ENCODE results near the gene ATG2B.
"Not testable (repeated sequence)": the region's sequence is repeated elsewhere in the genome, so short reads cannot be mapped to it uniquely, and the experiment has no call there.

The ATG2B gene

GRCh38 chr14:96257900-96258299 lies 105.2 kb downstream of the ATG2B start:
- DNase-seq (ENCODE audit: insufficient read length, low spot score) (no peak), FAIRE-seq (no peak)

- FAIRE-seq (peak; percentile 31), DNase-seq (ENCODE audit: insufficient read length, low spot score) (no peak)
Observed at GRCh38 chr14:96257056-96257455, 106.1 kb downstream of the ATG2B start.

DNA sequence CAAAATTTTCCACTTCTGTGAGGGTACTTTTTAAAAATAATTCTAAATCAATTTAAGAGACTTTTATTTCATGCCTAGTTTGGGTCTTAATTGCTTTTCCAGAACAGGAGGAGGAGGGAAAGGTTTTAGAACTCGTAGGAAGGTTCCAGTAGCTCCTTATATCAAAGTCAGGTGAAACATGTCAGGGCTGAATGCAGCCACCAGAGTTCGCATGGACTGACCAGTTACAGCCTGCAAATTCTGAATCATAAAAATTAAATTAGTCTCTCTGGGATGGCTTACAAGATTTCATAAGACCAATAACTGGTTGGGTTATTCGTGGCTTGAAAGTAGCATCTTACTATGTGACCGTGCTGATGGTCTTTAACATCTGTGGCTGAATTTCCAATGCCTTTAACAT lies 106.7 kb downstream of the ATG2B start:
- no peak for DNase-seq (ENCODE audit: insufficient read length, low spot score)
- no peak for FAIRE-seq

GRCh38 chr14:96255501-96256366 lies 107.4 kb downstream of the ATG2B start, which contains the start of gene BDKRB1:
BDKRB1 (plus strand) TSS chr14:96256210; CDS start chr14:96263683, 7,473 bp downstream.
- no peak for FAIRE-seq

GRCh38 chr14:96254687-96255086 lies 108.5 kb downstream of the ATG2B start:
- FAIRE-seq (no peak), DNase-seq (ENCODE audit: insufficient read length, low spot score) (no peak)

More at GRCh38 chr14:96255501-96256366, 107.4 kb downstream of the ATG2B start, which contains the start of gene BDKRB1:
- no peak for DNase-seq (ENCODE audit: insufficient read length, low spot score)

DNA sequence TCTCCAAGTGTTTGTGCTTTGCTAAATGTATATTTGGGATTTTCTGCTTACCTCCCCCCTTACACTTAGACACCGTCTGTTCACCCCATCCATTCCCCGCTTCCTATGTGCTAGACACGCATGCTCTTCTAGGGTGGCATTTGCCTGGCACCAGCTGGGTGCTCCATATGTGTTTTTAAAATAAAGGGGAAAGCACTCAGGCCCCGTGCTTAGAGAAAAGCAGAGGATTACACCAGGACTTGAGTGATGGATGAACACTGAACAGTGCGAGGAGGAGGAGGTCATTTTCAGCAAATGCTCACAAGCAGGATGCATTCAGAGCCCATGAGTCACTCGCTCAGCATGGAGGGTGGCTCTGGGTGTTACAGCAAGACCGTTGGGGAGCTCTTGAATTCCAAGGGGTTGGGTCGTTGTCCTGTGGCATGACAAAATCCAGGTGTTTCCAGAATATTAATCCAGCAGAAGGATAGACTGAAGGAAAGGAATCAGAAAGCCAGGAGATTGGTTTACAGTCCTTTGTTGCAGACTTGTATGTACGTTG lies 110.1 kb downstream of the ATG2B start:
- DNase-seq (ENCODE audit: insufficient read length, low spot score) (peak; percentile 88), FAIRE-seq (peak; percentile 97)

DNA sequence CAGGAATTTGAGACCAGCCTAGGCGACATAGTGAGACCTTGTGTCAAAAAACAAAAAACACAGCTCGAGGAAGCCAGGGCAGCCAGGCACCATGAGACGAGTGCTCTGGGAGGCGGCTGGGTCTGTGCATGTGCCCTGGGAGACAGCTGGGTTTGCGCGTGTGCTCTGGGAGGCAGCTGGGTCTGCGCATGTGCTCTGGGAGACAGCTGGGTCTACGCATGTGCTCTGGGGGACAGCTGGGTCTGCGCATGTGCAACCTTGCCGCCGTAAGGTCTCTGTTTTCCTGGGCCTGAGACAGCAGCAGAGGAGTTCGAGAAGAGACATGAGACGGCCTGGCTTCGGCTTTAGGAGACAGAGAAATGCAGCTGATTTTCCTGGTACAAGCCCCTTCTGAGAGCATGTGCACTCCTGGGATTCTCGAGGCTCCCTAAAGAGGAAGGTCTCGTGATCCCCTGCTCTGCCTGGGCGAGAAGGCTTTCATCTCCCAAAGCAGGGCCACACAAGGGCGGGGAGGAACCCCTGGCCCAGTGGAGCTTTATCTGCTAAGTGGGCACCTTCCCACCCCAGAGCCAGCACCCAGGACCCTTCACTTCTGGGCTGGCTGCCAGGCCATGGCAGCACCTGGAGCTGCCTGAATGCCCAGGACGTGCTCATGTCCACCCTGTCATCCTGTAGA lies 110.7 kb downstream of the ATG2B start:
- DNase-seq (ENCODE audit: insufficient read length, low spot score) (no peak), FAIRE-seq (no peak)

- DNase-seq (ENCODE audit: insufficient read length, low spot score) (no peak), FAIRE-seq (no peak)
Observed at GRCh38 chr14:96251656-96252155, 111.4 kb downstream of the ATG2B start.

GRCh38 chr14:96250485-96250884 lies 112.7 kb downstream of the ATG2B start:
- no peak for FAIRE-seq
- DNase-seq (ENCODE audit: insufficient read length, low spot score) = no peak

- FAIRE-seq (peak; percentile 93), DNase-seq (ENCODE audit: insufficient read length, low spot score) (peak; percentile 66)
Observed at GRCh38 chr14:96249029-96249428, 114.1 kb downstream of the ATG2B start.

- no peak for DNase-seq (ENCODE audit: insufficient read length, low spot score)
- no peak for FAIRE-seq
Observed at GRCh38 chr14:96247031-96247430, 116.1 kb downstream of the ATG2B start.

DNA sequence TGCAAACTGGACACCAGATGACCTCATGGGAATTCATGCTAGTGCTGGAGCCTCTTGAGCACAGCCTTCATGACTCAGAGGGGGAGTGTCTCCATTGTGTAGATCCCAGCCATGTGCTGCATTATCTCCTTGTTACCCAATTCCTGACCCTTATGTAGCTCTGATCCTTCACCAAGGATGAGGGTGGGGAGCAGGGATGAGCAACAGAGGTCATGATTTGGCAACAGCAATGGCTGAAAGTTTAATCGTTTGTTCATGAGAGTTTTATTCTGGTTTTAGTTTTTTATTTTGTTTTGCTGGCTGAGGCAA lies 116.6 kb downstream of the ATG2B start:
- FAIRE-seq = peak; percentile 86
- DNase-seq (ENCODE audit: insufficient read length, low spot score) = peak; percentile 94

DNA sequence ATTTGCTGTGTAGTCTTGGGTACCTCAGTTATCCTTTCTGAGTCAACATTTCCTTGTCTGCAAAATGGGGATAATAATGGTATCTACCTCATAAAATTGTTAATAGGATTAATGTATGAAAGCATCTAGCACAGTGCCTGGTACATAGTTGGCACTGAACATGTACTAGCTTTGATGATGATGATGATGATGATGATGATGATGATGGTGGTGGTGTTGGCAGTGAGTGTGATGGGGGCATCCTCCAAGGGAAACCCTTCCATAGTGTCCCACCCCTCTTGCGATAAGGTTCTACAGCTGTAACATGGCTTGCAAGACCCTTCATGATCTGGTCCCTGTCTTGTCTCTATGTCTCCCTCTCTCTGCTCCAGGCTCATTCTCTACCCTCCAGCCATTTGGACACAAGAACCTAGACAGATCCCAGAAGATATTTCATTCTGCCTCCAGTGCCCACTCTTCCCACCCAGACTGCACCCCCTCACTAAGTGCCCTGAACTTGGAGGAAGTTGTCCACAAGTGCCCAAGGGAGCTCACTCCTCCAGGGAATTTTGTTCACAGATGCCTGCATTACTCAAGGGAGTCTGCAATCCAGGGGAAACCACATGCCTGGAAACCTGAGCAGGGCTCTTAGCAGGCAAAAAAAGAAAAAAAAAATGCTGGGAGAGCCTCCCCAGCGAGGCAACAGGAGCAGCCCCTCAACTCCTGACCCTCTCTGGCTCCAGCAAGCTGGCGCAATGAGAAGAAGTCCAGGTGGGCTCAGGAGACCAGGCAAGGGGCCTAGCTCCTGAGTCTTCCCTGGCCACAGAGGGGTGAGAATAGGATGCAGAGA lies 117.2 kb downstream of the ATG2B start:
- FAIRE-seq (no peak), DNase-seq (ENCODE audit: insufficient read length, low spot score) (no peak)

DNA sequence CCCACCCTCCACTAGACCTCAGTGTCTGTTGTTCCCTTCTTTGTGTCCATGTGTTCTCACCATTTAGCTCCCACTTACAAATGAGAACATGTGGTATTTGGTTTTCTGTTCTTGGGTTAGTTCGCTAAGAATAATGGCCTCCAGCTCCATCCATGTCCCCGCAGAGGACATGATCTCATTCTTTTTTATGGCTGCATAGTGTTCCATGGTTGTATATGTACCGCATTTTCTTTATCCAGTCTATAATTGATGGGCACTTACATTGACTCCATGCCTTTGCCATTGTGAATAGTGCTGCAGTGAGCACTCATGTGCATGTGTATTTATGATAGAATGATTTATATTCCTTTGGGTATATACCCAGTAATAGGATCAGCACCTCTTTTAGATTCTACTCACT lies 118.1 kb downstream of the ATG2B start:
- not testable (repeated sequence) for DNase-seq (ENCODE audit: insufficient read length, low spot score); FAIRE-seq

GRCh38 chr14:96243785-96244184 lies 119.4 kb downstream of the ATG2B start:
- DNase-seq (ENCODE audit: insufficient read length, low spot score) (no peak), FAIRE-seq (no peak)

GRCh38 chr14:96242126-96242525 lies 121.0 kb downstream of the ATG2B start:
- FAIRE-seq (no peak), DNase-seq (ENCODE audit: insufficient read length, low spot score) (no peak)

DNA sequence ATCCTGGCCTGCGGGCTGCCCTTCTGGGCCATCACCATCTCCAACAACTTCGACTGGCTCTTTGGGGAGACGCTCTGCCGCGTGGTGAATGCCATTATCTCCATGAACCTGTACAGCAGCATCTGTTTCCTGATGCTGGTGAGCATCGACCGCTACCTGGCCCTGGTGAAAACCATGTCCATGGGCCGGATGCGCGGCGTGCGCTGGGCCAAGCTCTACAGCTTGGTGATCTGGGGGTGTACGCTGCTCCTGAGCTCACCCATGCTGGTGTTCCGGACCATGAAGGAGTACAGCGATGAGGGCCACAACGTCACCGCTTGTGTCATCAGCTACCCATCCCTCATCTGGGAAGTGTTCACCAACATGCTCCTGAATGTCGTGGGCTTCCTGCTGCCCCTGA lies 122.5 kb downstream of the ATG2B start:
- FAIRE-seq = no peak
- DNase-seq (ENCODE audit: insufficient read length, low spot score) = no peak

DNA sequence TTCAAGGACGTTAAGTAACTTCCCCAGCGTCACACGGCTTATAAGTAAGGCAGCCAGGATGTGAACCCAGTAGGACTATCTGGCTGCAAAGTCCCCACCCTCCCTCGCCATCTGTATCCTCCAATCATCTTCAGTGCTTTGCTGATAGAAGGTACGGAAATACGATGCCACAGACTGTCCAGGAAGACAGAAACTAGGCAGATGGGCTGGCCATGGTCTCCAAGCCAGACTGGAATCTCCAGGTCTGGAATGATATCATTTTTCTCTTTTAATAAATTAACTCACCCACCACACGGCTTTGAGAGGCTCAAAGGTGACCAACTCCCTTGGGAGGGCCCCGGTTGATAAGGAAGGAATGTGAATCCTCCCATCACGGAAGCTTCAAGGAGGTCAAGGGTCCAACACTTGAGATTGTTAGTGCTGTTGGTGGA lies 123.4 kb downstream of the ATG2B start:
- DNase-seq (ENCODE audit: insufficient read length, low spot score) (no peak), FAIRE-seq (no peak)

DNA sequence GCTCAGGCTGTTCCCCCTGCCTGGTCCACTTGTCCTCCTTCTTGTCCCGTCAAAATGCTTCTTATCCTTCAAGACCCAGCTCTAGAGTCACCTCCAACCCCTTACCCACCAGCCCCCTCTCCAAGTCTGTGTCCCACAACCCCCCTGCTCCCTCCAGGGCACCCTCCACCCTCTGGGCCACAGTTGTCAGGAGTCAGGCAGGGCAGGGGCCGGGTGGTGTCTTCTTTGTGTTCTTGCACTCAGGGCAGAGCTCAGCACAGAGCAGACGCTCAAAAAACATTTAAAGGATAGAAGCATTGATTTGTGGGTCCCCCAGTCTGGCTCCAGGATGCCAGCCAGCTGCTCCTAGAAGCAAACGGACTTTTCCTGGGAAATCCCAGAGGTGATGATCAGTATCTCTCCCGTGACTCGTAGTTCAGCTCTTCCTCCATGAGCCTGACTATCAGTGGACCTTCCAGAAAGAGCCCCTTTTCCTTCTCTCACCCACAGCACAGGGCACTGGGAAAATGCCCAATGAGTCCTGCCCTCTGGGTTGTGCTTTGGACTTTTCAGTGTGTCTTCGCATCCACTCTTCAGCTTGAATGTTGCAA lies 124.4 kb downstream of the ATG2B start:
- FAIRE-seq (no peak), DNase-seq (ENCODE audit: insufficient read length, low spot score) (no peak)

DNA sequence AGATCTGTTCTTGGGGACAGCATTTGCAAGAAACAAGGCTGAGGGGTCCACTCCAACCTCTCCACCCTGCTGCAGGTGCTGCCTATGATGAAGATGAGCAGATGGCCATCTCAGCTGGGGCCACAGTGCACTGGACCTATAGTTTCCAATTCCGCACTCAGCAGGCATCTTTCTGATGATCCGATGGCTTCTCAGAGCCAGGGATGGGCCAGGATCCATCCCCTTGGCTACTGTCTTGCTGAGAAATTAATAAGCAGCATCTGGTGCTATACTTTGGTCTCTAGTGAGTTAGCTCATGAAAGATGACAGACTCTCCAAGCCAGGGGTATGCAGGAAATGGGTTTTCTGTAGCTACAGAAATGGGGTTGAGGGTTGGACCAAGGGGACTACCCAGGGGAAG lies 125.5 kb downstream of the ATG2B start:
- no peak for DNase-seq (ENCODE audit: insufficient read length, low spot score)
- FAIRE-seq = no peak

All from HTR-8/SVneo (cell line).